GM21717 (cell line): ENCODE results near the gene ZNF888.
"Not testable (repeated sequence)": the region's sequence is repeated elsewhere in the genome, so short reads cannot be mapped to it uniquely, and the experiment has no call there.

Source experiments
- ATAC-seq: cut with Tn5 transposase; IDR thresholded peaks from one replicate; pipeline ENCODE4 v1.9.1; 2021; ENCODE audit warnings: mild to moderate bottlenecking, moderate library complexity; ENCODE audit not compliant: unreplicated experiment

Gene ZNF888

GRCh38 chr19:52941941-52942385, 18.7 kb upstream of the ZNF888 start:
- ATAC-seq: no peak

- ATAC-seq: not testable (repeated sequence)
These were observed 18.3 kb upstream of the ZNF888 start for GRCh38 chr19:52941523-52941922.

- ATAC-seq: not testable (repeated sequence)
These were observed 17.7 kb upstream of the ZNF888 start for GRCh38 chr19:52940905-52941304.

- no peak for ATAC-seq
These were observed 15.5 kb upstream of the ZNF888 start for GRCh38 chr19:52938761-52939160.

GRCh38 chr19:52936954-52937325, 13.7 kb upstream of the ZNF888 start:
- no peak for ATAC-seq

- no peak for ATAC-seq
These were observed 13.1 kb upstream of the ZNF888 start for GRCh38 chr19:52936151-52936953.

- ATAC-seq: no peak
These were observed 12.2 kb upstream of the ZNF888 start for GRCh38 chr19:52935434-52935833.

GRCh38 chr19:52924641-52925040, 1.4 kb upstream of the ZNF888 start:
- ATAC-seq: not testable (repeated sequence)

- no peak for ATAC-seq
These were observed 758 bp upstream of the ZNF888 start for GRCh38 chr19:52923778-52924593.

GRCh38 chr19:52917531-52917930, 5.7 kb downstream of the ZNF888 start:
- ATAC-seq: no peak

GRCh38 chr19:52910648-52911047, 12.6 kb downstream of the ZNF888 start:
- no peak for ATAC-seq

GRCh38 chr19:52904052-52904780, 19.0 kb downstream of the ZNF888 start:
- not testable (repeated sequence) for ATAC-seq

- no peak for ATAC-seq
These were observed 21.4 kb downstream of the ZNF888 start for GRCh38 chr19:52901842-52902241.

- not testable (repeated sequence) for ATAC-seq
These were observed 24.6 kb downstream of the ZNF888 start for GRCh38 chr19:52898596-52898995.

GRCh38 chr19:52898101-52898500, 25.1 kb downstream of the ZNF888 start:
- no peak for ATAC-seq

GRCh38 chr19:52897138-52897935, 25.9 kb downstream of the ZNF888 start, which contains the start of gene ZNF320:
TSS of gene ZNF320 (minus strand) at chr19:52897635. CDS start at chr19:52890255, 7,380 bp downstream.
- ATAC-seq: peak; percentile 96

GRCh38 chr19:52896431-52897137, 26.6 kb downstream of the ZNF888 start:
- no peak for ATAC-seq

- ATAC-seq: no peak
These were observed 31.9 kb downstream of the ZNF888 start for GRCh38 chr19:52891336-52891735.

- ATAC-seq: no peak
These were observed 33.3 kb downstream of the ZNF888 start for GRCh38 chr19:52889931-52890330.

- no peak for ATAC-seq
These were observed 34.2 kb downstream of the ZNF888 start for GRCh38 chr19:52889076-52889475.
